GM23248 (cell line): ENCODE results near the gene STAP2. TPM values are rescaled to one million over a fixed set of nuclear protein-coding genes. Genes with fewer than 3 reads are reported as not detected.

Source experiments
- DNase-seq: peaks from one replicate; pipeline ENCODE4 v3.0.0-alpha.2; 2015
- H2AFZ ChIP-seq: fragments of 200-600 bp; sonication (generic); 2 replicates; pipeline ENCODE4 v1.6.1; 2016; ENCODE audit warnings: antibody characterized with exemption
- H3F3A ChIP-seq: fragments of 200-600 bp; sonication (generic); 2 replicates; pipeline ENCODE4 v1.6.1; 2016; ENCODE audit warnings: mild to moderate bottlenecking, antibody characterized with exemption, mixed run types; ENCODE audit not compliant: insufficient read depth
- H3K27ac ChIP-seq: fragments of 200-600 bp; sonication (generic); 2 replicates; pipeline ENCODE4 v1.5.1; 2016; ENCODE audit warnings: mild to moderate bottlenecking
- H3K27me3 ChIP-seq: fragments of 200-600 bp; sonication (generic); replicated peaks from 2 replicates; pipeline ENCODE4 v1.6.1; 2016; ENCODE audit warnings: mild to moderate bottlenecking; ENCODE audit not compliant: insufficient read depth
- H3K36me3 ChIP-seq: fragments of 200-600 bp; sonication (generic); 2 replicates; pipeline ENCODE4 v1.6.1; 2016; ENCODE audit warnings: low read depth, mild to moderate bottlenecking
- H3K4me1 ChIP-seq: fragments of 200-600 bp; sonication (generic); 2 replicates; pipeline ENCODE4 v1.6.1; 2016; ENCODE audit warnings: mild to moderate bottlenecking; ENCODE audit not compliant: insufficient read depth
- H3K4me2 ChIP-seq: fragments of 200-600 bp; sonication (generic); one replicate; pipeline ENCODE4 v1.6.1; 2016; ENCODE audit warnings: mild to moderate bottlenecking; ENCODE audit not compliant: unreplicated experiment
- H3K4me3 ChIP-seq: fragments of 200-600 bp; sonication (generic); 2 replicates; pipeline ENCODE4 v1.5.1; 2016; ENCODE audit warnings: mild to moderate bottlenecking
- H3K79me2 ChIP-seq: fragments of 200-600 bp; sonication (generic); 2 replicates; pipeline ENCODE4 v1.6.1; 2016; ENCODE audit warnings: mild to moderate bottlenecking; ENCODE audit not compliant: insufficient read depth
- H3K9ac ChIP-seq: fragments of 200-600 bp; sonication (generic); 2 replicates; pipeline ENCODE4 v1.6.1; 2016; ENCODE audit warnings: mild to moderate bottlenecking
- H3K9me2 ChIP-seq: fragments of 200-600 bp; sonication (generic); 2 replicates; pipeline ENCODE4 v1.6.1; 2016; ENCODE audit warnings: mixed run types, mild to moderate bottlenecking, moderate library complexity; ENCODE audit not compliant: insufficient read depth
- H3K9me3 ChIP-seq: fragments of 200-600 bp; sonication (generic); one replicate; pipeline ENCODE4 v1.6.1; 2017; ENCODE audit warnings: low read depth
- H4K20me1 ChIP-seq: fragments of 200-600 bp; sonication (generic); 2 replicates; pipeline ENCODE4 v1.6.0; 2016; ENCODE audit not compliant: insufficient read depth
- EZH2 ChIP-seq: fragments of 200-600 bp; sonication (generic); IDR thresholded peaks from 2 replicates; pipeline ENCODE4 v1.6.1; 2018; ENCODE audit warnings: antibody characterized with exemption, mild to moderate bottlenecking; ENCODE audit not compliant: insufficient read depth, poor library complexity, severe bottlenecking
- EZH2phosphoT487 ChIP-seq: fragments of 200-600 bp; sonication (generic); IDR thresholded peaks from 2 replicates; pipeline ENCODE4 v1.6.1; 2018; ENCODE audit warnings: antibody characterized with exemption, moderate library complexity, mild to moderate bottlenecking, low read depth; ENCODE audit not compliant: insufficient read depth
- WGBS, 2 experiments: methylation state at CpG; one replicate each; pipeline ENCODE4 v1.1.6; 2015 to 2017; ENCODE audit warnings: low lambda C conversion rate in 2 of 2, low coverage in 1 of 2; ENCODE audit errors: missing lambda C conversion rate in 2 of 2; 5-methylcytosine and 5-hydroxymethylcytosine counted together
- in situ Hi-C: fragments of 300-500 bp; cut with MboI; formaldehyde crosslinking; loops from 2 replicates; pipeline ENCODE4 v1.15.0; 2020
- polyA plus RNA-seq: library from polyadenylated mRNA; unstranded; fragments of >200 nt; fragmentation: Nextera tagmentation; extraction: Ambion mirVana; gene quantifications from 2 replicates; pipeline ENCODE4 v1.2.1, GENCODE V29; 2016
- total RNA-seq: library from RNA; depleted of rRNA; stranded (reverse); fragments of >200 nt; shearing (Covaris generic); gene quantifications from 2 replicates; pipeline ENCODE4 v1.2.3, GENCODE V29; 2014

The STAP2 gene
- total and polyA plus RNA-seq, 2 experiments from 2014 or later, result 1.7 to 1.8 TPM

GRCh38 chr19:4318460-4318859 lies 20.2 kb downstream of the STAP2 start:
- H3K4me3 ChIP-seq, result no peak overlapping the region
- H3K9me2 ChIP-seq, result no peaks in the 10 kb centered on the region
- H3K27me3 ChIP-seq, result no peaks in the 10 kb centered on the region
- H3K9me3 ChIP-seq, result no peaks in the 10 kb centered on the region
- H3F3A ChIP-seq, result no peaks in the 10 kb centered on the region
- DNase-seq, result no peak
- in situ Hi-C loops, result no loop called here
- no peak overlapping the region for H2AFZ ChIP-seq
- no peaks in the 10 kb centered on the region for H4K20me1 ChIP-seq
- H3K36me3 ChIP-seq, result no peaks in the 10 kb centered on the region
- no peaks in the 10 kb centered on the region for H3K4me1 ChIP-seq
- no peak for TF ChIP-seq EZH2phosphoT487
- no peak for TF ChIP-seq EZH2
- H3K4me2 ChIP-seq, result no peak overlapping the region
- no peak overlapping the region for H3K27ac ChIP-seq
- H3K79me2 ChIP-seq, result no peaks in the 10 kb centered on the region
- no peak overlapping the region for H3K9ac ChIP-seq
- WGBS, 2 experiments, result 88 to 90% methylated on average over 7 of the region's 7 CpGs

- Histone ChIP-seq H3K4me2 (no peak overlapping the region), H3K27me3 (no peaks in the 10 kb centered on the region), H3K9me3 (no peaks in the 10 kb centered on the region), H2AFZ (no peak overlapping the region), H3K4me3 (no peak overlapping the region), H3K36me3 (no peaks in the 10 kb centered on the region), H3K27ac (no peak overlapping the region), H4K20me1 (no peaks in the 10 kb centered on the region), H3K79me2 (no peaks in the 10 kb centered on the region), H3F3A (no peaks in the 10 kb centered on the region), H3K4me1 (no peaks in the 10 kb centered on the region), H3K9me2 (no peaks in the 10 kb centered on the region), H3K9ac (no peak overlapping the region)
- DNase-seq, result no peak
- TF ChIP-seq EZH2, result no peak
- TF ChIP-seq EZH2phosphoT487, result no peak
- WGBS, 2 experiments, result 88 to 90% methylated on average over 9 of the region's 9 CpGs
- in situ Hi-C loops, result no loop called here
These were observed 21.7 kb downstream of the STAP2 start for GRCh38 chr19:4316956-4317355.

- H2AFZ ChIP-seq, result peak overlapping the region; percentile 56; the same call in 1 of the 2 replicates
- H3F3A ChIP-seq, result no peaks in the 10 kb centered on the region
- no peak for DNase-seq
- H3K9ac ChIP-seq, result no peak overlapping the region
- H3K27me3 ChIP-seq, result no peaks in the 10 kb centered on the region
- no peaks in the 10 kb centered on the region for H3K9me2 ChIP-seq
- H3K9me3 ChIP-seq, result no peaks in the 10 kb centered on the region
- H3K4me1 ChIP-seq, result no peaks in the 10 kb centered on the region
- no peaks in the 10 kb centered on the region for H3K36me3 ChIP-seq
- H3K4me3 ChIP-seq, result no peak overlapping the region
- H4K20me1 ChIP-seq, result no peaks in the 10 kb centered on the region
- in situ Hi-C loops, result no loop called here
- no peaks in the 10 kb centered on the region for H3K79me2 ChIP-seq
- H3K27ac ChIP-seq, result no peak overlapping the region
- no peak overlapping the region for H3K4me2 ChIP-seq
- 16 to 17% methylated on average over 12 of the region's 12 CpGs for WGBS, 2 experiments
- TF ChIP-seq EZH2phosphoT487, result no peak
- TF ChIP-seq EZH2, result no peak
These were observed 24.7 kb downstream of the STAP2 start for GRCh38 chr19:4313847-4314490.

GRCh38 chr19:4310247-4311121 lies 28.1 kb downstream of the STAP2 start:
- Histone ChIP-seq H4K20me1 (no peaks in the 10 kb centered on the region), H2AFZ (no peak overlapping the region), H3K27ac (no peak overlapping the region), H3K9me2 (no peaks in the 10 kb centered on the region), H3K4me3 (no peak overlapping the region), H3K36me3 (no peaks in the 10 kb centered on the region), H3K79me2 (no peaks in the 10 kb centered on the region), H3K9ac (no peak overlapping the region), H3K4me2 (no peak overlapping the region), H3K9me3 (no peaks in the 10 kb centered on the region), H3K4me1 (no peaks in the 10 kb centered on the region), H3F3A (no peaks in the 10 kb centered on the region), H3K27me3 (no peaks in the 10 kb centered on the region)
- in situ Hi-C loops, result no loop called here
- no peak for DNase-seq
- WGBS, 2 experiments, result 80 to 81% methylated on average over 20 to 22 of the region's 22 CpGs
- no peak for TF ChIP-seq EZH2phosphoT487
- no peak for TF ChIP-seq EZH2
